Liver (tissue), 3 donors: ENCODE results near the gene ADAM11.

ENCODE experiments used
- CTCF ChIP-seq: fragments of 150-350 bp; IDR thresholded peaks from 2 replicates; pipeline ENCODE4 v1.5.1; 2017; ENCODE audit warnings: improper control_type of control experiment, low read depth, low read length; ENCODE audit not compliant: missing input control
- EGR1 ChIP-seq, 2 donors: IDR thresholded peaks; 2 replicates each; pipeline ENCODE4 v1.6.1; 2016 to 2018; ENCODE audit warnings: antibody characterized with exemption in 2 of 2, low read depth in 2 of 2
- FOXA1 ChIP-seq: IDR thresholded peaks from 2 replicates; pipeline ENCODE4 v1.6.1; 2016; ENCODE audit warnings: antibody characterized with exemption
- GABPA ChIP-seq, 2 donors: IDR thresholded peaks in 1 of 2; conservative IDR thresholded peaks in 1 of 2; 2 replicates each; pipeline ENCODE4 v1.6.1; 2016; ENCODE audit warnings: antibody characterized with exemption in 2 of 2, mild to moderate bottlenecking in 1 of 2, moderate library complexity in 1 of 2
- HNF4A ChIP-seq, 2 donors: conservative IDR thresholded peaks; 2 replicates each; pipeline ENCODE4 v1.6.1; 2016; ENCODE audit warnings: antibody characterized with exemption in 2 of 2, mild to moderate bottlenecking in 2 of 2
- JUND ChIP-seq, 2 donors: IDR thresholded peaks; 2 replicates each; pipeline ENCODE4 v1.6.1; 2016; ENCODE audit warnings: antibody characterized with exemption in 2 of 2
- NR2F2 ChIP-seq: IDR thresholded peaks from 2 replicates; pipeline ENCODE4 v1.6.1; 2016; ENCODE audit warnings: antibody characterized with exemption
- RAD21 ChIP-seq, 2 donors: IDR thresholded peaks; 2 replicates each; pipeline ENCODE4 v1.6.1; 2016; ENCODE audit warnings: antibody characterized with exemption in 2 of 2, mild to moderate bottlenecking in 2 of 2
- SP1 ChIP-seq: IDR thresholded peaks from 2 replicates; pipeline ENCODE4 v1.6.1; 2018; ENCODE audit warnings: antibody characterized with exemption, mild to moderate bottlenecking
- TAF1 ChIP-seq: conservative IDR thresholded peaks from 2 replicates; pipeline ENCODE4 v1.6.1; 2016; ENCODE audit warnings: antibody characterized with exemption, mild to moderate bottlenecking
- YY1 ChIP-seq: IDR thresholded peaks from 2 replicates; pipeline ENCODE4 v1.6.1; 2016; ENCODE audit warnings: antibody characterized with exemption, mild to moderate bottlenecking
- ZBTB33 ChIP-seq: IDR thresholded peaks from 2 replicates; pipeline ENCODE4 v1.6.1; 2016; ENCODE audit warnings: antibody characterized with exemption
- TF ChIP-seq, protein P1 (sequence below): IDR thresholded peaks from 2 replicates; pipeline ENCODE4 v1.6.1; 2016; ENCODE audit warnings: antibody characterized with exemption, mild to moderate bottlenecking
- TF ChIP-seq, protein P2 (sequence below): IDR thresholded peaks from 2 replicates; pipeline ENCODE4 v1.6.1; 2016; ENCODE audit warnings: antibody characterized with exemption
- donor health status: healthy.
- donor health status: healthy.

GRCh38 chr17:44795928-44796327, 37.1 kb downstream of the ADAM11 start:
- TF ChIP-seq CTCF = no peak
- no peak for TF ChIP-seq SP1
- TF ChIP-seq, protein P1, sequence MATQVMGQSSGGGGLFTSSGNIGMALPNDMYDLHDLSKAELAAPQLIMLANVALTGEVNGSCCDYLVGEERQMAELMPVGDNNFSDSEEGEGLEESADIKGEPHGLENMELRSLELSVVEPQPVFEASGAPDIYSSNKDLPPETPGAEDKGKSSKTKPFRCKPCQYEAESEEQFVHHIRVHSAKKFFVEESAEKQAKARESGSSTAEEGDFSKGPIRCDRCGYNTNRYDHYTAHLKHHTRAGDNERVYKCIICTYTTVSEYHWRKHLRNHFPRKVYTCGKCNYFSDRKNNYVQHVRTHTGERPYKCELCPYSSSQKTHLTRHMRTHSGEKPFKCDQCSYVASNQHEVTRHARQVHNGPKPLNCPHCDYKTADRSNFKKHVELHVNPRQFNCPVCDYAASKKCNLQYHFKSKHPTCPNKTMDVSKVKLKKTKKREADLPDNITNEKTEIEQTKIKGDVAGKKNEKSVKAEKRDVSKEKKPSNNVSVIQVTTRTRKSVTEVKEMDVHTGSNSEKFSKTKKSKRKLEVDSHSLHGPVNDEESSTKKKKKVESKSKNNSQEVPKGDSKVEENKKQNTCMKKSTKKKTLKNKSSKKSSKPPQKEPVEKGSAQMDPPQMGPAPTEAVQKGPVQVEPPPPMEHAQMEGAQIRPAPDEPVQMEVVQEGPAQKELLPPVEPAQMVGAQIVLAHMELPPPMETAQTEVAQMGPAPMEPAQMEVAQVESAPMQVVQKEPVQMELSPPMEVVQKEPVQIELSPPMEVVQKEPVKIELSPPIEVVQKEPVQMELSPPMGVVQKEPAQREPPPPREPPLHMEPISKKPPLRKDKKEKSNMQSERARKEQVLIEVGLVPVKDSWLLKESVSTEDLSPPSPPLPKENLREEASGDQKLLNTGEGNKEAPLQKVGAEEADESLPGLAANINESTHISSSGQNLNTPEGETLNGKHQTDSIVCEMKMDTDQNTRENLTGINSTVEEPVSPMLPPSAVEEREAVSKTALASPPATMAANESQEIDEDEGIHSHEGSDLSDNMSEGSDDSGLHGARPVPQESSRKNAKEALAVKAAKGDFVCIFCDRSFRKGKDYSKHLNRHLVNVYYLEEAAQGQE = no peak
- no peak for TF ChIP-seq GABPA (IDR thresholded peaks at IDR 0.05 in 1 of 2, conservative IDR thresholded peaks at IDR 0.05 in 1 of 2)
- TF ChIP-seq, protein P2, sequence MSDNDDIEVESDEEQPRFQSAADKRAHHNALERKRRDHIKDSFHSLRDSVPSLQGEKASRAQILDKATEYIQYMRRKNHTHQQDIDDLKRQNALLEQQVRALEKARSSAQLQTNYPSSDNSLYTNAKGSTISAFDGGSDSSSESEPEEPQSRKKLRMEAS = no peak
- no peak for TF ChIP-seq TAF1
- no peak for TF ChIP-seq YY1
- TF ChIP-seq NR2F2 = no peak
- no peak for TF ChIP-seq RAD21 (IDR thresholded peaks at IDR 0.05)
- no peak for TF ChIP-seq ZBTB33
- TF ChIP-seq HNF4A (conservative IDR thresholded peaks at IDR 0.05) = no peak
- TF ChIP-seq FOXA1 = no peak
- TF ChIP-seq EGR1 (IDR thresholded peaks at IDR 0.05; ENCODE audit: low read depth in 2 of 2) = no peak
- TF ChIP-seq JUND (IDR thresholded peaks at IDR 0.05) = no peak
